Esophagus squamous epithelium (tissue), 5 donors: ENCODE data around the gene TTYH3. TPM values are rescaled to one million over a fixed set of nuclear protein-coding genes. Genes with fewer than 3 reads are reported as not detected.

Experiments
- DNase-seq: peaks from one replicate; lab custom pipeline; 2025; lab: John Stamatoyannopoulos, UW
- H3K27ac ChIP-seq, 4 donors: fragments of 200-600 bp; sonication (generic); one replicate each; pipeline ENCODE4 v1.5.1; 2016 to 2019; ENCODE audit warnings: mild to moderate bottlenecking in 1 of 4
- H3K27me3 ChIP-seq, 4 donors: fragments of 200-600 bp; sonication (generic); 1 replicate in 3 of 4; 2 replicates in 1 of 4; pipeline versions ENCODE4 v1.5.1 to v1.6.0; 2017 to 2021; ENCODE audit warnings: antibody characterized with exemption in 1 of 4
- H3K36me3 ChIP-seq, 3 donors: fragments of 200-600 bp; sonication (generic); one replicate each; pipeline ENCODE4 v1.5.1; 2016 to 2019
- H3K4me1 ChIP-seq, 3 donors: fragments of 200-600 bp; sonication (generic); one replicate each; pipeline ENCODE4 v1.5.1; 2017 to 2019
- H3K4me3 ChIP-seq, 4 donors: fragments of 200-600 bp; sonication (generic); 1 replicate in 3 of 4; 2 replicates in 1 of 4; pipeline ENCODE4 v1.5.1; 2016 to 2019; ENCODE audit warnings: mild to moderate bottlenecking in 2 of 4, moderate library complexity in 1 of 4
- H3K9me3 ChIP-seq, 3 donors: fragments of 200-600 bp; sonication (generic); one replicate each; pipeline ENCODE4 v1.5.1; 2016 to 2019
- CTCF ChIP-seq, 6 experiments: fragments of 450-650 bp in 4 of 6; fragments of 200-600 bp in 2 of 6; sonication (generic) in 2 of 6; IDR thresholded peaks; one replicate each; pipeline ENCODE4 v1.5.1; 2016 to 2019; ENCODE audit warnings: antibody characterized with exemption in 6 of 6, mild to moderate bottlenecking in 4 of 6, moderate library complexity in 4 of 6
- POLR2A ChIP-seq, 4 donors: fragments of 450-650 bp; IDR thresholded peaks; one replicate each; pipeline ENCODE4 v1.6.1; 2017; ENCODE audit warnings: antibody characterized with exemption in 4 of 4, mild to moderate bottlenecking in 4 of 4, moderate library complexity in 3 of 4
- WGBS, 2 donors: methylation state at CpG; one replicate each; pipeline ENCODE4 v1.1.5; 2018; 5-methylcytosine and 5-hydroxymethylcytosine counted together
- intact Hi-C: fragments of 100-400 bp; cut with DNase I; formaldehyde crosslinking; loops from one replicate; pipeline ENCODE4 v1.15.0; 2022
- total RNA-seq, 4 donors: library from RNA; depleted of rRNA; stranded (reverse); fragments of >200 nt; gene quantifications; one replicate each; pipeline ENCODE4 v1.1.0, GENCODE V29; 2016
- donor health status: DM: yes; HTN: yes; CAD: no.

TTYH3 gene
- total RNA-seq, 4 donors from 2014 or later: 4.7 to 23.1 (median 10.2) TPM

GRCh38 chr7:2698581-2699288, 66.9 kb downstream of the TTYH3 start:
- DNase-seq: no peak
- WGBS, 2 donors: 45 to 53% methylated on average over 15 to 17 of the region's 18 CpGs

GRCh38 chr7:2699289-2699620, 67.5 kb downstream of the TTYH3 start:
- Histone ChIP-seq H3K9me3 (no peaks in the 10 kb centered on the region), H3K4me1 (peaks cover 0 to 3% (median 0%) of the 10 kb centered on the region in 3 donors), H3K36me3 (no peaks in the 10 kb centered on the region), H3K27me3 (peaks cover 0 to 24% (median 0%) of the 10 kb centered on the region in 4 donors), H3K27ac (no peak overlapping the region), H3K4me3 (no peak overlapping the region)
- intact Hi-C loops: no loop called here
- no peak for DNase-seq
- TF ChIP-seq POLR2A (IDR thresholded peaks at IDR 0.05) (no peak), CTCF (IDR thresholded peaks at IDR 0.05) (no peak)
- WGBS, 2 donors: 33 to 52% methylated on average over 3 to 7 of the region's 15 CpGs

More at GRCh38 chr7:2698581-2699288, 66.9 kb downstream of the TTYH3 start:
- no peak overlapping the region for H3K4me3 ChIP-seq
- no peak overlapping the region for H3K27ac ChIP-seq
- H3K9me3 ChIP-seq: no peaks in the 10 kb centered on the region
- peaks cover 0 to 24% (median 0%) of the 10 kb centered on the region in 4 donors for H3K27me3 ChIP-seq
- H3K36me3 ChIP-seq: no peaks in the 10 kb centered on the region
- H3K4me1 ChIP-seq: peaks cover 0 to 3% (median 0%) of the 10 kb centered on the region in 3 donors
- TF ChIP-seq CTCF (IDR thresholded peaks at IDR 0.05): no peak
- no peak for TF ChIP-seq POLR2A (IDR thresholded peaks at IDR 0.05)
- intact Hi-C loops: no loop called here

- H3K36me3 ChIP-seq: no peaks in the 10 kb centered on the region
- H3K27me3 ChIP-seq: peaks cover 0 to 24% (median 0%) of the 10 kb centered on the region in 4 donors
- no peak overlapping the region for H3K4me3 ChIP-seq
- TF ChIP-seq CTCF (IDR thresholded peaks at IDR 0.05): no peak
- TF ChIP-seq POLR2A (IDR thresholded peaks at IDR 0.05): no peak
- no peaks in the 10 kb centered on the region for H3K9me3 ChIP-seq
- intact Hi-C loops: no loop called here
- H3K27ac ChIP-seq: no peak overlapping the region
- DNase-seq: no peak
- WGBS, 2 donors: 100% methylated on average over 4 of the region's 40 CpGs; no CpG with 5 or more reads in 1 of the 2 donors
- H3K4me1 ChIP-seq: peaks cover 0 to 3% (median 0%) of the 10 kb centered on the region in 3 donors
These were observed 68.5 kb downstream of the TTYH3 start for GRCh38 chr7:2700141-2700850.

GRCh38 chr7:2701424-2701823, 69.6 kb downstream of the TTYH3 start:
- TF ChIP-seq POLR2A (IDR thresholded peaks at IDR 0.05) (no peak), CTCF (IDR thresholded peaks at IDR 0.05) (no peak)
- intact Hi-C loops: no loop called here
- no peak overlapping the region for H3K4me3 ChIP-seq

More at GRCh38 chr7:2701424-2701823, 69.6 kb downstream of the TTYH3 start:
- WGBS, 2 donors: 70% methylated on average over 17 of the region's 17 CpGs; no CpG with 5 or more reads in 1 of the 2 donors
- Histone ChIP-seq H3K27me3 (peaks cover 0 to 24% (median 0%) of the 10 kb centered on the region in 4 donors), H3K9me3 (no peaks in the 10 kb centered on the region), H3K4me1 (peaks cover 0 to 3% (median 0%) of the 10 kb centered on the region in 3 donors), H3K27ac (no peak overlapping the region), H3K36me3 (no peaks in the 10 kb centered on the region)
- no peak for DNase-seq
